Stromal cell of bone marrow (primary cell): ENCODE measurements around the gene NLGN4Y.

Source experiments
- DNase-seq: peaks from one replicate; pipeline ENCODE4 v3.0.0-alpha.2; 2012; ENCODE audit warnings: low read depth

The NLGN4Y gene

DNA sequence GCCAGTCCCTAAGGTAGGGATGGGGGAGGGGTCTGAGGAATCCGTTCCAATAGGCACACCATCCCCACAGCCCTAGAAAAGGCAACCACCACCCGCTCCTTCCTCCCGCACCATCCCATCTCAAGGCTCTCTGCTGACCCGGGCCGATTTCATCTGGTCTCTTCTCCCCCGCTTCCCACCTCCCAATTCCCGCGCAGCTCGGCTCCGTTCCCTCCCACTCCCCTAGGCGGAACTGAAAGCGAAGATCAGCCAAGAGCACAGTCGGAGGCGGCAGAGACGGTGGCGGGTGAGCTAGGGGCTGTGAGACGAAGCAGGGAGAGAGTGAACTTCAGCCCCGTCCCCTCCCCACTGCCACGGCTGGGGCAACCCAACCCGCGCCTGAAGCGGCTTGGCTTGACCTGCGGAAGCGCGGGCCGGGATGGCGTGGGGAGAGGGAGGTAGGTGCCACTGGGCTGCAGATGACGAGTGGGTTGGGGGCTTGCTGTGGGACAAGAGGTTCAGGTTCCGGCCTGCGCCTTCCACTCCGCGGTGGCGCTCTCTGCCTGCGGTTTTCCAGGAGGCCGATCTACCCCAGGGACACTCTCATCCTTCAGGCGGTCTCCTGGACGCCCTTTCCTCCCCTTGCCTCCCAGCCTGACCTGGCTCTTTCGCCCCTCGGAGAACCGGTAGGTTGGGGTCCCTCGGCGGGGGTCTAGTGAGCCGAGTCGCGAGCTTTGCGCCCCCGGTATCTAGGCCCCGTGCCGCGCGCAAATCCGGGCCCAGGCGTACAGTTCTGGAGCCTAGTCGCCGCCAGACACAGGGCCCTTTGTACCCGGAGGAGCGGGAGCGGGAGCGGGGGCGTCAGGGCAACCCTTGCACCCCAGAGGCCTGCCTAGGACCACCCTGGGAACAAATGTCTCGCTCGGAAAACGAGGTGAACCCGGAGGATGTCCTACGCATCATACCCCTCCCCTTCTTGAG lies at the start of gene NLGN4Y:
TSS of gene NLGN4Y (plus strand) at position 258 of the 960 bp plus-strand sequence. CDS start 97,591 bp downstream, outside the sequence.
- DNase-seq = no peak

DNA sequence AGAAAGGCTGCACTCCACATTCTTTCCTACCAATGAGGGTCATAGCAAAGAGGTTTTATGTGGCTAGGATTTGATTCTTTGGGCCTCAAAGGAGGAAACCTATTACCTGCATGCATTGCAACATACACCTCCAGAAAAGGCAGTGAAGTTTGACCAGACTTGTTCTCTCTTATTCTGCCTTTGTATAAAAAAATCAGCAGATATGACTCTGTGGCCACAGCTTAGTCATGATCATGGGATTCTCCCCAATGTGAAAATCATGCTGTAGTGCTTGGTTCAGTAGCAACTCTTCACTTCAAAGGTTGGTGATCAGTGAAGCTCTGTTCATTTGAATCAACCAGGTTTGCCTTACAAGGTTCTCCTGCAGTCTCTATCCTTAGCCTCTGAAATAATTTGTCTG lies 38.4 kb upstream of the NLGN4Y start:
- no peak for DNase-seq

DNA sequence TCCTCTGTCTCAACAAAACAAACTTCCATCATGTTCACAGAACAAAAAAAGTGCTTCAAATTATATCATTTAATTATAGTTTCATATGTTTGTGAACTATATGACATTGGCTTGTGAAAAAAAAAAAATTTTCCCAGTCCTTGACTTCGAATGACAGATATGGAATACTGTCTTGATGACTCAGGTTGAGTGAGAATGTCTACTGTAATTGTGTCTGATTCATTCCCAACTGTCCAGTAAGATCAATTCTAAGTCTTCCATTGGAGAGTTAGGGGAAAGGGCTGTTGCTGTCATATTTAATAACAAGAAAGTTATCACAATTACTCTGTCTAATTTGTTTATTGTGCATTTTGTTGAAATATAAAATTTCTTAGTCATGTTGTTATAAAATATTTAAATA lies 34.1 kb upstream of the NLGN4Y start:
- no peak for DNase-seq

DNA sequence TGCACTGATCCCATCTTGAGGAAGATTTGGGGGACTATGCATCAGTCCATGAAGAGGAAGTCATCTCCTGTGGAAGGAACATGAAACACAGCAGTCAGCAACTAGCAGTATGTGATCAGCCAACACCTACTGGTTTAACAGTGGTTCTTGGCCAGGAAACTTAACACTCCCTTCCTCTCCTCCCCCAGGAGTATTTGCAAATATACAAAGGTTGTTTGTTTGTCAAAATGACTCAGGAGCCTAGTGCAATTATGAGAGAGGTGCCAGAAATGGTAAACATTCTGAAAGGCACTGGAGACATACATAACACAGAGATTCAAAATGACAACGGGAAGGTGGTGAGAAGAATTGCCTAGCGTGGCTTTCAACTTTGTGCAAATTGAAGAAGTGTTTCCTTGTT lies 26.3 kb upstream of the NLGN4Y start:
- DNase-seq = no peak

- DNase-seq = no peak
Measured at GRCh38 chrY:14504592-14504991, 19.7 kb upstream of the NLGN4Y start.

DNA sequence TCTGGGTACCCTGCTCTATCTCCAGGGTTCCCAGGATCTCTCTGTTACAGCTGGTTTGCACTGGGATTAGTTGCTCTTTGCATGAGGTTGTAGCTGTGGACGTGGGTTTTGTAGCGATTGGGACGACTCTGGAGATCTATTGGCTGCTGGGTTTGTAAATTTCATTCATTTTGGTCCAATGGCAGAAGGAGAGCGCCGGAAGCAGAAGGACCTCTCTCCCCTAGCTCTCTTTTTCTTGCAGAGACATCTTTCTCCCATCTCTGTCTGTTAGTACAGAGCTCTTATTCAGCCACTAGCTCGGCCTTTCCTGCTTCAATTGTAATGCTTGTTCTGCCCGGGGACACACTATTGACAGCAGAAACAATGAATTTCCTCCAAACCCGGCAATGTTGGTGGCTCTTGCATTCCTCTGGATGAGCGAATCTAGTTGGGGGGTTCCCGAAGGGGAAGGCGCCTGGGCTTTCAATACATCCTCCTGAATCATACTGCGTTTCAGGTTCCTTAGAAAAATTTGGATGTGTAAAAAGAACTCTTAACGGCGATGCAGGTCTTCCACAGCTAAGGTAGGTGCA lies 1.9 kb upstream of the NLGN4Y start:
- no peak for DNase-seq

DNA sequence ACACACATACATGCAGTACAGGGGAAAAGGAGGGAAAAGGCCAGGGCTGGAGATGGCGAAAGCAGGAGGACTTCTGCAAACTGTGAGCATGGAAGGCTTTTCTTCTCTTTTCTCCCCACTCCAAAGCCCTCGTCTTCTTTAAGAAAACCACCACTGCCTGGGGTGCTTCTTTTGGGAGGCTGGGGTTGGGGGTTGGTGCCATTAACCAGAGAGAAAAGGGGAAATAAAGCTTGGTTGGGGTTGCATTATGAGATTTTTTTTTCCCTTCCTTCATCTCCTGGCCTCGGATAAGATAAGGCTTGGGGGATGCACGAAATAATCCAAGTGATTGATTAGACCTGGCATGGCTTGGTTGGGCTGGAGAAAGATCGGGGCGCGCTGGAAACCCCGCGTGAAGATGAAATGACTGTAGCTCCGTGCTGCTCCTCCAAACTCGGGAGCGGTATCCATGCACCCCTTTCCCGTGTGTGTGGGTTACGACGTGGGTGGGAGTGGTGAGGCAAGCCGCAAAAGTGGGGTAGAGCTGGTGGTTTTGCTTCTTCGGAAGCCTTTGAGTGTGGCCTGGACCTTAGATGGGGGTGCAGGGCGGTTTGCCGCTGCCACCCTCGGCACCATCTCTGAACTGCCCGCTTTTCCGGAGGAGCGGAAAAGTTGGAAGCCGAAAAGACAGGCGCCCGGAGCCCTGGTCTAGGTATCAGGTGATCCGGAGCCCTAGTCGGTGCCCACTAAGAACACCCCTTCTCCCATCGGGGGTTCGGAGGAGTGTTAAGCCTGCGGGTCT lies 648 bp upstream of the NLGN4Y start:
- DNase-seq = no peak

DNA sequence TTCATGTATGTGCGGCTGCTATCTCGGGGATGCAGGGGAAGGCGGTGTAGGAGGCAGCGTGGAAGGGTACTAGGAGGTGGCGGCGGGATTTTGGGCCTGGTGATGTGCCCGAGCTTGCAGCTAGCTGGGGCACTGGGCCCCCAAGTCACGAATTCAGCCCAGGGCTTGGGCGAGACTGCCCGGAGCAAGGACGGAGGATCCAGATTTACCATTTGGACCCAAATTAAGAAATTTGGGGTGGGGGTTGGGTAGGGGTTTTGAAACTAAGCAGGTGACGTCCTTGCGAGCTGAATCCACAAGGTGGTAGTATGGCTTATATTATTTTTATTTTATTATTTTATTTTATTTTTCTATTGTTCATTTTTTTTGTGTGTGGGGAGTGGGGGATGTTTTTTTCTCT lies 986 bp downstream of the NLGN4Y start:
- no peak for DNase-seq

DNA sequence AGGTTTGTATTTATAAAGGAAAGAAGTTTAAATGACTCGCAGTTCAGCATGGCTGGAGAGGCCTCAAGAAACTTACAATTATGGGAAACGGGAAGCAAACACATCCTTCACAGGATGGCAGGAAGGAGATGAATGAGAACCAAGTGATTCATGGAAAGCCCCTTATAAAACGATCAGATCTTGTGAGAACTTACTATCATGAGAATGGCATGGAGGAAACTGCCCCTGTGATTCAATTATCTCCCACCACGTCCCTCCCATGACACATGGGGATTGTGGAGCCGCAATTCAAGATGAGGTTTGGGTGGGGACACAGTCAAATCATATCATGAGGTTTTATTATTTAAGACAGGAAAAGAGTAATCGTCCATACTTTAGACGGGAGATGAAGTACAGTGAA lies 4.0 kb downstream of the NLGN4Y start:
- no peak for DNase-seq

DNA sequence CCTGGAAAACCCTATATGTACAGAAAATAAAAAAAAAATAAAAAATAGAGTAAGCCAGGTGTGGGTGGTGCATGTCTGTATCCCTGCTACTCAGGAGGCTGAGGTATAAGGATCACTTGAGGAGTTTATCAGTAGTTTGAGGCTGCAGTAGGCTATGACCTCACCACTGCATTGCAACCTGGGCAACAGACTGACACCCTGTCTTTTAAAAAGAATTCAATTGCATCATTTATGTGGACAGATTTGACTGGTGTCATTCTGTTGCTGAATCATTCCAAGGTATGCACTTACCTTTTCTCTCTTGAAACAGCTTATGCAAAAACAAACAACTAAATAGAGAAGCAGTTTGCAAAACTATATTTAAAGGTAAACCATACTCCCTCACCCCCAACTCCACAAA lies 12.4 kb downstream of the NLGN4Y start:
- DNase-seq = no peak

GRCh38 chrY:14543506-14543905 lies 19.2 kb downstream of the NLGN4Y start:
- no peak for DNase-seq

GRCh38 chrY:14581294-14581693 lies 57.0 kb downstream of the NLGN4Y start:
- DNase-seq = no peak

DNA sequence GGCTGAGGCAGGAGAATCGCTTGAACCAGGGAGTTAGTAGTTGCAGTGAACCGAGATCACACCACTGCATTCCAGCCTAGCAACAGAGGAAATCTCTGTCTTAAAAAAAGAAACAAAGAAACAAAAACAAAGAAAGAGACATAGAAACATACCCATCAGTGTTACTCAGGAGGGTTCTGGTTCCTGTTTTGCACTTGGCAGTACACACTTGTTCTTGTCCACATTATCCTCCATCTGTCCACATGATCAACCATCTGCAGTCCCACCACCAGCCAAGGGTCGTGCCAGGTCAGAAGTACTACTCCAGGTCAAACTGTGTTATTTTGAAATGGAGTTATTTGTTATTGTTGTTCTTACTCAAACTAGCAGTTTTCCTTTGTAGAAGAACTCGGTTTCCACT lies 62.4 kb downstream of the NLGN4Y start:
- DNase-seq = no peak

DNA sequence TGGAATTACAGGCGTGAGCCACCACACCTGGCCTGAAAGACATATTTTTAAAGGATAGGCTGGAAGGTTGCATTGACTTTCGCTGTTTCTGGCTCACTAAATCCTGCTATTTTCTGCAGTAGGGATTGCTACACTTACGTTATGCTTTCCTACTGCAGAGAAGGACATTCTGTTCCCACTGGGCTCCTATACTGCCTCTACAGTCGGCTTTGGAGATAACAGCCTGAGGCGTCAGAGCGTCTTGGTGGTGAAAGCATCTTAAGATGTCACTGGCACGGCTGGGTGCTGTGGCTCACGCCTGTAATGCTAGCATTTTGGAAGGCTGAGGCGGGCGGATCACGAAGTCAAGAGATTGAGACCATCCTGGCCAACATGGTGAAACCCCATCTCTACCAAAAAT lies 77.0 kb downstream of the NLGN4Y start:
- DNase-seq = no peak

GRCh38 chrY:14617625-14618024 lies 93.3 kb downstream of the NLGN4Y start:
- no peak for DNase-seq

DNA sequence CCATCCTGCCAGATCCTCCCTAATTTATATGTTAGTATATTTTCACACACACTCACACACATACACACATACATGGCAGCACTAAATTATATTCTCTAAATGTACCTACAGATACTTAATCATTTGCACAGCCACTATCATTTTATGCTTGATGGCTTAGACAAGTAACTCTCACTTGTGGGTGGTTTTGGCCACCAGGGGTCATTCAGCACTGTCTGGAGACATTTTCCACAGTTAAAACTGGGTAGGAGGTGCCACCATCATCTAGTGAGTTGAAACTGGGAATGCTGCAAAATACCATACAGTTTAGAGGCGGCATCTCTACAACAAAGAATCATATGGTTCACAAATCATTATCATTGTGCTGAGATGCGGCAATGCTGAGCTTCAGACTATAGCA lies 94.2 kb downstream of the NLGN4Y start:
- DNase-seq = no peak

- DNase-seq = no peak
Measured at GRCh38 chrY:14628208-14628607, 103.9 kb downstream of the NLGN4Y start.

GRCh38 chrY:14631676-14632075 lies 107.3 kb downstream of the NLGN4Y start:
- DNase-seq = no peak

DNA sequence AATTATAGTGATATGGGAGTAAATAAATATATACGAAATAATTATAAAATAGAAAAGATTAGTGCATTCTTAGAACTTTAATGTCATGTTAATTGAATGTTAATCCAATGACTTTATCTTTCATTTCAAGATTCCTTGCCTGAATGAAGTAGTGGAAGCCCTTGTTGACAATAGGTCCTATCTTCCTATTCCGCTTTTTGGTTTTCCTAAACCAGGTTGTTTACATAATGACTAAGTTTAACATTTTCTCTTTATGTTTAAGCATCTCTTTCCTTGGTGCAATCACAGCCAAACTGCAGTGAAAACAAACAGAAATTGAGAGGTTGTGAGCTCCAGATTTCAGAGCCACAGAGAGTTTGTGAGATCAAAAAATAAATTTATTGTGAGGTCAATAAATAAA lies 109.4 kb downstream of the NLGN4Y start:
- DNase-seq = no peak

DNA sequence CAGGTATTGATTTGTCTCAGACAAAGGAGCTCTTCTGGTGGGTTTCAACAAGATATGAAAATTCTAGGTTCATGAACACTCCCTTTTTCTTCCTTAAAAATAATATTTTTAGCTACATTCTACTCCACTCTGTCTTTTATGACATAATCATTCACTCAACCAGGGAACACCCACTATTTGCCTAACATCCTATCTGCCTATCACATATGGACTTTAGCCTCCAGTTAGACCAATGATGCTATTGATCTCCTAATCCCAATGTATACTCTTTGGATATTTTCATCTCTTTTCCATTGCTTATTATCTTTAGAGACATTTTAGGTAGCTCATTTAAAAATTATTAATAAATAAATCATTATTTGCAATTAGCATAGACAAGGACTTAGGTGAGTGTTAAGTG lies 110.6 kb downstream of the NLGN4Y start:
- DNase-seq = no peak

DNA sequence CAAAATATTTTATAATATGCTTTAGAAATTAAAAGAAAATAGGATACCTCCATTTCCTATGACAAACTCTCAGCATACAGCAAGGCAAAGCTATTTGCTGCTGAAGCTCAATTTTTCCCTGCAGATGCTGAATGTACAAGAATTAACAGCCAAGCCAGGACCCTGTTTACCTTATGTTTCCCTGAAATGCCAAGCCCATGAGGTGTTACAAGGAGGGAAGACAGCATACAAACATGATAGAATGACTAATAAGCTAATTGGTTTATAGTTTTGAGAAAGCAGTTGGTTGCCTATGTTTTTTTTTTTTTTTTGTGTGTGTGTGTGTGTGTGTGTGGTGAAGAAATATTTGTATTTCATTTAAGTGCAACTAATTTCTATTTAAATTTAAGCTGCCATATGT lies 113.2 kb downstream of the NLGN4Y start:
- no peak for DNase-seq

DNA sequence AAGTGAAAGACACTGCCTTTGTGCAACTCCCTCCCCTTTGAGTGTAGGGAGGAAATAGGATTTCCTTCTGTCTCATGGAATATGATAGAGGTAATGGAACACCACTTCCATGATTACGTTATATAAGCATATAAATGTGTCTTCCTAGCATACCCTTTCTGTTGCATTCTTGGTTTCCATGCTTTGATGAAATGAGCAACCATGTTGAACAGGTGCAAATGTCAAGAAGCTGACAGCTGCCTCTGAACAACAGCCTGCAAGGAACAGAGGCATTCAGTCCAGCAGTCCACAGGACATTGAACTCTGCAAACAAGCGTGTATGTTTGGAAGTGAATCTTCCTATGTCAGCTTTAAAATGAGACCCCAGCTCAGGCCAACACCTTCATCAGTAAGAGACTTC lies 117.5 kb downstream of the NLGN4Y start:
- DNase-seq = no peak
